Colonic mucosa (tissue), 4 donors: ENCODE data around the gene OAS1. TPM values are rescaled to one million over a fixed set of nuclear protein-coding genes. Genes with fewer than 3 reads are reported as not detected.

Experiments used
- DNase-seq: peaks from one replicate; pipeline ENCODE4 v3.0.0-alpha.2; 2020
- H3K27ac ChIP-seq: fragments of 200-600 bp; one replicate; pipeline ENCODE4 v1.8.0; 2021
- H3K27me3 ChIP-seq: fragments of 200-600 bp; one replicate; pipeline ENCODE4 v1.8.0; 2021
- H3K36me3 ChIP-seq: fragments of 200-600 bp; one replicate; pipeline ENCODE4 v1.8.0; 2021
- H3K4me1 ChIP-seq: fragments of 200-600 bp; one replicate; pipeline ENCODE4 v1.8.0; 2021; ENCODE audit warnings: mild to moderate bottlenecking
- H3K4me3 ChIP-seq: fragments of 200-600 bp; one replicate; pipeline ENCODE4 v1.8.0; 2021
- H3K9ac ChIP-seq, 2 donors: one replicate each; pipeline ENCODE4 v1.7.0; 2013; ENCODE audit warnings: control low read depth in 2 of 2, low read depth in 2 of 2, low read length in 2 of 2
- H3K9me3 ChIP-seq: fragments of 200-600 bp; one replicate; pipeline ENCODE4 v1.8.0; 2021
- CTCF ChIP-seq: fragments of 200-600 bp; IDR thresholded peaks from one replicate; pipeline ENCODE4 v1.8.0; 2022; ENCODE audit warnings: antibody characterized with exemption, mild to moderate bottlenecking
- intact Hi-C: fragments of 100-400 bp; cut with DNase I; formaldehyde crosslinking; loops from one replicate; pipeline ENCODE4 v1.14.1; 2022
- total RNA-seq, 2 donors: library from RNA; stranded (reverse); fragmentation: NEBNext Ultra II Directional in 1 of 2; extraction: Animal tissue kit (Norgen Biotek cat#: 25700) in 1 of 2; gene quantifications; one replicate each; pipeline ENCODE4 v1.2.1, GENCODE V29; 2021
- donor health status: healthy.
- donor health status: DM: no; HTN: no; CAD: no.
- donor health status: DM: no; HTN: no; CAD: no.

Gene OAS1
- total RNA-seq, 2 donors from 2014 or later, result 98.2 to 110 TPM

- no peaks in the 10 kb centered on the region for H3K27me3 ChIP-seq
- intact Hi-C loops, result no loop called here
- H3K27ac ChIP-seq, result no peak overlapping the region
- no peak overlapping the region for H3K9ac ChIP-seq
- H3K4me1 ChIP-seq, result no peaks in the 10 kb centered on the region
- H3K4me3 ChIP-seq, result no peak overlapping the region
- H3K36me3 ChIP-seq, result no peaks in the 10 kb centered on the region
- H3K9me3 ChIP-seq, result no peaks in the 10 kb centered on the region
- no peak for TF ChIP-seq CTCF
- DNase-seq, result no peak
These were observed 54.8 kb downstream of the OAS1 start for GRCh38 chr12:112961536-112961935.

GRCh38 chr12:112962561-112962960 is 55.8 kb downstream of the OAS1 start:
- Histone ChIP-seq H3K4me3 (no peak overlapping the region), H3K27me3 (no peaks in the 10 kb centered on the region), H3K36me3 (no peaks in the 10 kb centered on the region), H3K4me1 (no peaks in the 10 kb centered on the region), H3K9ac (no peak overlapping the region), H3K27ac (no peak overlapping the region), H3K9me3 (no peaks in the 10 kb centered on the region)
- no peak for TF ChIP-seq CTCF
- no peak for DNase-seq
- intact Hi-C loops, result no loop called here

- Histone ChIP-seq H3K9me3 (no peaks in the 10 kb centered on the region), H3K4me1 (no peaks in the 10 kb centered on the region), H3K4me3 (no peak overlapping the region), H3K27me3 (no peaks in the 10 kb centered on the region), H3K9ac (no peak overlapping the region), H3K36me3 (no peaks in the 10 kb centered on the region), H3K27ac (no peak overlapping the region)
- no peak for TF ChIP-seq CTCF
- no peak for DNase-seq
- intact Hi-C loops, result no loop called here
These were observed 56.6 kb downstream of the OAS1 start for GRCh38 chr12:112963227-112963861.

GRCh38 chr12:112964067-112964670 is 57.4 kb downstream of the OAS1 start:
- Histone ChIP-seq H3K4me1 (no peaks in the 10 kb centered on the region), H3K4me3 (no peak overlapping the region), H3K9ac (no peak overlapping the region), H3K27me3 (no peaks in the 10 kb centered on the region), H3K27ac (no peak overlapping the region), H3K9me3 (no peaks in the 10 kb centered on the region), H3K36me3 (no peaks in the 10 kb centered on the region)
- no peak for DNase-seq
- intact Hi-C loops, result no loop called here
- TF ChIP-seq CTCF, result no peak

GRCh38 chr12:112964915-112965314 is 58.2 kb downstream of the OAS1 start:
- intact Hi-C loops, result no loop called here
- Histone ChIP-seq H3K4me1 (no peaks in the 10 kb centered on the region), H3K27me3 (no peaks in the 10 kb centered on the region), H3K9me3 (no peaks in the 10 kb centered on the region), H3K9ac (no peak overlapping the region), H3K27ac (no peak overlapping the region), H3K4me3 (no peak overlapping the region), H3K36me3 (no peaks in the 10 kb centered on the region)
- no peak for DNase-seq
- TF ChIP-seq CTCF, result no peak
